ENCODE measurements around the gene SMG9.
"Not testable (repeated sequence)": the region's sequence is repeated elsewhere in the genome, so short reads cannot be mapped to it uniquely, and the experiment has no call there.

Gene SMG9

DNA sequence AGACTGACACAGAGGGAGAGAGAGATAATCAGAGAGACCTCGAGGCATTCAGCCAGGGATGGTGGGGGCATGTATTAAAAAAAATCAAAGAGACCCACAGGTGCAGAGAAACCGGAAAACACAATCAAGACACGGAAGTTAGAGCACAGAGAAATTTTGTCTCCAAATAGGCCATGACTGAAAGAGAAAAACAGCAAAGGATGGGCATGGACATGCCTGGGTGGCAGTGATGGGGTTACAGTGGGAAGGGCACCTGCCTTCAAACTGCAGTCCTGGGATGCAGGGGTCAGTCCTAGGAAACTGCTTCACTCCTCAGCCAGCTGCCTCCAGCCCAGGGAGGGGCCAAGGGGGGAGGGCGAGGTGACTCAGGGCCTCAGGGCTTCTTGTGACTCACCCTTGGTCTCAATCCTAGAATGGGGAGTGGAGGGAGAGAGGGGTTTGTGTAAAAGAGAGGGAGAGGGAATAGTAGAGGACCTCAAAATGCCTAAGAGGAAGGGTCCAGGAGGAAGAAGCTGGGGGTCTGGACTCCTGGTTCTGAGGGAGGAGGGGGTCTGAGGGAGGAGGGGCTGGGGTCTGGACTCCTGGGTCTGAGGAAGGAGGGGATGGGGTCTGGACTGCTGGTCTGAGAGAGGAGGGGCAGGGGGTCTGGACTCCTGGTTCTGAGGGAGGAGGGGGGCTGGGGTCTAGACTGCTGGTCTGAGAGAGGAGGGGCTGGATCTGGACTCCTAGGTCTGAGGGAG lies 29.6 kb upstream of the SMG9 start:
- DNase-seq (peak; percentile 72), ATAC-seq (peak; percentile 25)
- H3K4me3 Mint-ChIP-seq = peak overlapping the region; percentile 61
- H3K9me3 Mint-ChIP-seq = no peaks in the 10 kb centered on the region
- peaks cover 3% of the 10 kb centered on the region for H3K36me3 Mint-ChIP-seq (ENCODE audit: low read depth)
- peaks cover 43% of the 10 kb centered on the region for H3K4me1 Mint-ChIP-seq
- H3K27me3 Mint-ChIP-seq = no peaks in the 10 kb centered on the region
- peak overlapping the region; percentile 81 for H3K27ac Mint-ChIP-seq

DNA sequence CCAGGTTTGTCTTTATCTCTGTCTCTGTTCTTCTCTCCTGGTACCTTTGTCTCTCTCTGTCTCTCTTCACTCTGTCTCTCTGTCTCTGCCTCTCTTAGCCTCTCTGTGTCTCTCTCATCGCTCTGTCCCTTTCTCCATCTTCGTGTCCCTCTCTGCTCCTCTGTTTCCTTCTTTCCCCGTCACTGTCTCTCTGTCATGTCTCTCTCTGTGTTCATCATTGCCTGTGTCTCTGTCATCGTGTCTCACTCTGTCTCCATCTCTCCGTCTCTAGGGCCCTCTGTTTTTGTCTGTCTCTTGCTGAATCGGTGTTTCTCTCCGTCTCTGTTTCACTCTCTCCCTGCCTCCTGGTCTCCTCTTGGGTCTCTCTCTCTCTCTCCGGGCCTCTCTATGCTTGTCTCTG lies 28.9 kb upstream of the SMG9 start:
- H3K27ac Mint-ChIP-seq = peak overlapping the region; percentile 81
- H3K27me3 Mint-ChIP-seq = no peaks in the 10 kb centered on the region
- peaks cover 49% of the 10 kb centered on the region for H3K4me1 Mint-ChIP-seq
- peaks cover 10% of the 10 kb centered on the region for H3K36me3 Mint-ChIP-seq (ENCODE audit: low read depth)
- H3K9me3 Mint-ChIP-seq = no peaks in the 10 kb centered on the region
- peak overlapping the region; percentile 61 for H3K4me3 Mint-ChIP-seq
- DNase-seq (no peak), ATAC-seq (no peak)

DNA sequence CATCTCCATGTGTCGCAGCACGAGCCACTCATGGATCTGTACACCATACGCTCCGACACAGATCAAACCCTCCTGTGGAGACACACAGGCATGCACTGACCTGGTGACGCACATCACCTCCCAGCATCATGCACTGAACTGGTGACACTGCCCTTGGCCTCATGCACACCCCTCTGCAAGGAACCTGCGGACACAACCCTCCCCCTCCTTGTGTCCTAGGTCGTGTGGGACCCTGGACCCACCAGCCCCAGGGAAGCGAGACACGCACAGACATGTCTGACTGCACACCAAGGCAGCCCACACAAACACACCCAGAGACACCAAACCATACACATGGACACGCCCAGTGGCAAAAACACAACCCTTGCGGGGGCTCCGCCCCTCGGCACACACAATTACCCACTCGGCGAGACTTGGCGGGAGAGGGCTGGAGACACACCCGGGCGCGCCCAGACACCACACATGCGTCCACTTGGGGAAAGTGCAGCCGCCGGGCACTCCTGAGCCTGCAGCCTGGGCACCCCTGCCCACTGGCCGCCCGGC lies 28.0 kb upstream of the SMG9 start:
- ATAC-seq (no peak), DNase-seq (peak; percentile 33)
- H3K4me1 Mint-ChIP-seq = peaks cover 58% of the 10 kb centered on the region
- H3K4me3 Mint-ChIP-seq = peak overlapping the region; percentile 51
- no peaks in the 10 kb centered on the region for H3K27me3 Mint-ChIP-seq
- H3K27ac Mint-ChIP-seq = peak overlapping the region; percentile 76
- H3K9me3 Mint-ChIP-seq = no peaks in the 10 kb centered on the region
- peaks cover 13% of the 10 kb centered on the region for H3K36me3 Mint-ChIP-seq (ENCODE audit: low read depth)

DNA sequence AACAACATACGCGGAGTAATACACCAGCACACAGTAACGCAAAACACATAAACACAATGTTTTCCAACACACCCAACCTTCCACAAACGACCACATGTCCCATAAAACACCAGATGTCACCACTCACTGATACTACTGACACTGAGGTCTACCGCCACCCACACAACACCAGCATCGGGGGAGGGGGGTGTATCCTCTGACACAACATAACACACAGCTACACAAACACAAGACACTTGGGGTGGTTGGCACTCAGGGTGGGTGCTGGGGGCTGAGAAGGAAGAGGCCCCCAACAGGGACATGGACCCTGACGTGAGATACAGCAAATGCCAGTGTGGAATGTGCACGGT lies 27.5 kb upstream of the SMG9 start:
- peaks cover 14% of the 10 kb centered on the region for H3K36me3 Mint-ChIP-seq (ENCODE audit: low read depth)
- no peaks in the 10 kb centered on the region for H3K27me3 Mint-ChIP-seq
- H3K4me1 Mint-ChIP-seq = peaks cover 61% of the 10 kb centered on the region
- no peak for ATAC-seq
- H3K27ac Mint-ChIP-seq = peak overlapping the region; percentile 85
- peak; percentile 30 for DNase-seq
- peak overlapping the region; percentile 65 for H3K4me3 Mint-ChIP-seq
- H3K9me3 Mint-ChIP-seq = no peaks in the 10 kb centered on the region

DNA sequence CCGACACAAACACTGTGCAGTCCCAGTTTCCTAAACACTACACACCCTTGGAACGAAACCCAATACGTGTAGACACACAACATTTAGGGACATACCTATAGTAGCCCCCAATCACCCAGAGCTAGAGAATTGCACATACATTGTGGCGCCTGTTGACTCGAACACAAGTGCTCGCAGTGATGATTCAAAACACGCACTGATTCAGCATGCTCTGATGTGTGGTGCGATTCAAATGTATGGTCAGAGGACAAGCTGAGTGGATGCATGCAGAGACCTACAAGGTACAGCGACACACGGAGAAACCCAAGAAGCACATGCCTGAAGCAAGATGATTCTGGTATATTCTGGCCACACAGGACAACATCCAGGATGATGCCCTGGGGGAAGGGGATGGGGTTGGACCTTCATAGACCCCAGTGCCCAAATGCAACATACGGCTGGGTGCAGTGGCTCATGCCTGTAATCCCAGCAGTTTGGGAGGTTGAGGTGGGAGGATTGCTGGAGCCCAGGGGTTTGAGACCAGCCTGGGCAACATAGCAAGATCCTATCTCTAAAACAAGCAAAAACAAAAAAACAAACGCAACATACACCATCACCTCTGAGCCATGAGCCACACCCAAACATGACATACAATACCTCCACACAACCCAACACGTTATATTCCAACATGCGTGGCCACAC lies 27.0 kb upstream of the SMG9 start:
- H3K9me3 Mint-ChIP-seq = no peaks in the 10 kb centered on the region
- H3K27me3 Mint-ChIP-seq = no peaks in the 10 kb centered on the region
- peaks cover 19% of the 10 kb centered on the region for H3K36me3 Mint-ChIP-seq (ENCODE audit: low read depth)
- H3K4me1 Mint-ChIP-seq = peaks cover 66% of the 10 kb centered on the region
- H3K27ac Mint-ChIP-seq = peak overlapping the region; percentile 85
- H3K4me3 Mint-ChIP-seq = peak overlapping the region; percentile 80
- ATAC-seq (peak; percentile 10), DNase-seq (no peak)

DNA sequence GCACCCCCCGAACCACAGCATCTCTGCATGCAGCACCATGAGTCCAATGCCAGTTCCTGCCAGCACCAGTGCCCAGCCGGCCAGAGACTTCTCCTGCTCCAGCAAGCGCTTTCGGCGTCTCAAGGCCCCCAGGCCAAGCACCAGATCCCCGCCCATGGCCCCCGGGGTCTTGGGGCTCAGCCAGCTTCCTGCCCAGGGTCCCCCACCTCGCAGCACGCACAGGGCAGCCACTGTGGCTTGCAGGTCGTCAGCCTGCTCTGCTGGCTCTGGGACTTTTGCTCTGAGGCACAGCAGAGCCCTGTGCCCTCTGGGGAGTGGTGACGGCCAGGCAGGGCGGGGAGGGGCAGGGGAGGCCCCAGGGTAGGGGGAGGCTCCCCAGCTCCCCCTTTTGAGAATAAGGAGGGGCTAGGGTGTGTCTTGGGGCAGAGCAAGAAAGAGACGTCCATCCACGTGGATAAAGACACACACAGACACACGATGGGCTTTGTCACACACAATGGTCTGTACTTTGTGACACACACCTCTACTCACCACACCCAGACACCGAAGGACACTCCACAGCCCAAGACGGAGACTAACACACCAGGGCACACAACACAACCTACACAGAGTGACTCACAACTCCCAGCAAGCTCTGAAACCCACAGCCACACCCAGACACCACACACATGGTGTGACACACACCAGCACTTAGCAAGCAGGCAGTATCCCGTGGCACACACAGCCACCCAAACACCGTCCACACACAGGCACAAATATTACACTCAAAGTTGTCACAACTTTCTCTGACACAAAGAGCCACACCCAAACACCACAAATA lies 26.2 kb upstream of the SMG9 start, which contains the start of gene KCNN4:
Gene KCNN4 (minus strand): TSS at position 268 of the 820 bp plus-strand sequence. CDS start 112 bp downstream, at position 156.
- ATAC-seq (peak; percentile 77), DNase-seq (peak; percentile 77)
- no peaks in the 10 kb centered on the region for H3K9me3 Mint-ChIP-seq
- H3K4me3 Mint-ChIP-seq = peak within 1 kb of the TSS; percentile 80
- peaks cover 26% of the 10 kb centered on the region for H3K36me3 Mint-ChIP-seq (ENCODE audit: low read depth)
- peaks cover 75% of the 10 kb centered on the region for H3K4me1 Mint-ChIP-seq
- peak within 1 kb of the TSS; percentile 90 for H3K27ac Mint-ChIP-seq
- no peaks in the 10 kb centered on the region for H3K27me3 Mint-ChIP-seq

DNA sequence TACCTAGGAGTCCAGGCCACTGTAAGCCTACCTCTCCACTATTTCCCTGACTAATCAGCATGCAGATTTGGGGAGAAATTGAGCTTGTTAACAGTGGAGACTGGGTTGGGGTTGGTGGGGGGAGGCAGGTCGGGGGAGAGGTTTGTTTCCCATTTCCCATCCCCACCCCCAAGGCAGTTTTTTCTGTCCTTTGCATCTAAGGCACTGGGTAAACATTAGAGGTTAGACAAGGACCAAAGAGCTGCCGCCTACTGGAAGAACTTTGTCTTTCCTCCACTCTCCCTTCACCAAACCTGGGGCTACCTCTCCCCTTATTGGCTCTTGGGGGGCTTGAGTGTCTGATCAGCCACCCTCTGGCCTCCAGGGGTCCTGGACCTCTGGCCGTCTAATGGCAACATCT lies 25.1 kb upstream of the SMG9 start:
- peaks cover 76% of the 10 kb centered on the region for H3K4me1 Mint-ChIP-seq
- ATAC-seq (no peak), DNase-seq (no peak)
- no peaks in the 10 kb centered on the region for H3K27me3 Mint-ChIP-seq
- peak overlapping the region; percentile 80 for H3K4me3 Mint-ChIP-seq
- peaks cover 36% of the 10 kb centered on the region for H3K36me3 Mint-ChIP-seq (ENCODE audit: low read depth)
- peak overlapping the region; percentile 90 for H3K27ac Mint-ChIP-seq
- H3K9me3 Mint-ChIP-seq = no peaks in the 10 kb centered on the region

DNA sequence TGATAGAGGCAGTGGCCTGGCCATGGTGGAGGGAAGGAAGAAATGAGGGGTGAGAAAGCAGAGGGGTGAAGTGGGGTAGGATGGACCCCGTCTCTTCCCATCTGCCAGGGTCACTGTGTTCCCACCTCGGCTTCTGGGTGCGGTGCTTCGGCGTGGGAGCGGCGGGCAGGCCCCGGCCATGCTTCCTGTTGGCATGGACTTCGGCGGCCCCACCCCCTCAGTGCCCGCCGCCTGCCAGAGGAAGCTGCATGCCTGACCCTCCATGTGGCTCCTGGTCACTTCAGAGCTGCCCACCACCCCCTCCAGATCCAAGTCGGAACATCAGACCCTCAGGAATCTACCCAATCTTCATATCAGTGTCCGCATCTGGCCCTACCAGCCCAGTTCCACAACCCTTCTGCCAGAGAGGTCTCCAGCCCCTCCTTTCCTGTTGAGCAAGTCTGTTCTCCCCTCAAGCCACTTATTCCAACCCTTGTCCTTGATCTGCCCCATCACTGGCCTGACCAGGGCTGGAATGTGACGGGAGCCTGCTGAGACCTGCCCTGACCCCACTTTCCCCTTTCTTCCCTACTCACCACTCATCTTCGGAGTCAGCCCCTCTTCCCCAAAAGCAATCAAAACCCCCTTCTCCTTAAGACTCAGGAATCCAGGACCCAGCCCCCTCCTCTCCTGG lies 24.5 kb upstream of the SMG9 start:
- DNase-seq (no peak), ATAC-seq (no peak)
- Mint-ChIP-seq H3K9me3 (no peaks in the 10 kb centered on the region), H3K27ac (peak overlapping the region; percentile 90), H3K4me3 (peak overlapping the region; percentile 80), H3K27me3 (no peaks in the 10 kb centered on the region), H3K36me3 (ENCODE audit: low read depth) (peaks cover 36% of the 10 kb centered on the region), H3K4me1 (peaks cover 71% of the 10 kb centered on the region)

DNA sequence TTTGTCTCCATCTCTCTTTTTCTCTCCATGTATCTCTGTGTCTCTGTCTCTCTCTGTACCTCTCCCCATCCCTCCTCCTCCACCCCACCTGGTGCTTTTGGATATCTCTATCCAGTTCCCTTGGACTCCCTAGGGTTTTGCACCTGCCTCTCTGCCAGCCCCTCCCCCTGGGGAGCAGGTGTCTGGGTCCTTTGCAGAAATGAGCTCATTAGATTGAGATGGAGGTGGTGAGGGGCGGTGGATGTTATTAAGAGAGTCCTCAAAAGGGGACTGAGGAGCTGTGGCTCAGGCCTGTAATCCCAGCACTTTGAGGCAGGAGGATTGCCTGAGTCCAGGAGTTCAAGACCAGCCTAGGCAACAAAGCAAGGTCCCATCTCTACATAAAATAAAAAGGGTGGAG lies 23.9 kb upstream of the SMG9 start:
- no peaks in the 10 kb centered on the region for H3K27me3 Mint-ChIP-seq
- H3K36me3 Mint-ChIP-seq (ENCODE audit: low read depth) = peaks cover 38% of the 10 kb centered on the region
- no peaks in the 10 kb centered on the region for H3K9me3 Mint-ChIP-seq
- ATAC-seq (no peak), DNase-seq (no peak)
- peak overlapping the region; percentile 90 for H3K27ac Mint-ChIP-seq
- H3K4me1 Mint-ChIP-seq = peaks cover 64% of the 10 kb centered on the region
- H3K4me3 Mint-ChIP-seq = peak overlapping the region; percentile 80

DNA sequence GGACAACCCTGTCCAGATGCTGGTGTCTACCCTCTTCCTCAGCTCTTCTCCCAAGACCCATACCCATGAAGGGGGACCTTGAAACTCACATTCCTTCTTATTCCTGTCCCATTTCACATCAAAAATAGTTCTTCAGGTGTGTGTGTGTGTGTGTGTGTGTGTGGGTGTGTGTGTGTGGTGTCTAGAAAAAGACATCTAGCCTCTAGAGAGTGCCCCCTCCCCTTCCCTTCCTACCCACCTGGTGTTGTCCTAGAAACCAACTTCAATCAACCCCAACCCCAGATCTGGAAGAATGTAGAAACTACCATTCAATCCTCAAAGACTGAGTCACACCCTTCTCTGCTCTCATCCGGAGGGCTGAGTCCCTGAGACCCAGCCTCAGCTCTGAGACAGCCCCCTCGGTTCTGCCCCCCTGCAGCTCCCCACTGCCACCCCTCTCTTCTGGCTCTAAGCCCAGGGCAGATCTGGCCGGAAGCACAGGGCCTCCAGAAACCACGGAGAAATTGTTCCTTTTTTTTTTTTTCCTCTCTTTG lies 22.5 kb upstream of the SMG9 start:
- H3K4me1 Mint-ChIP-seq = peaks cover 55% of the 10 kb centered on the region
- DNase-seq (peak; percentile 39), ATAC-seq (peak; percentile 14)
- peaks cover 52% of the 10 kb centered on the region for H3K36me3 Mint-ChIP-seq (ENCODE audit: low read depth)
- H3K27me3 Mint-ChIP-seq = no peaks in the 10 kb centered on the region
- H3K4me3 Mint-ChIP-seq = peak overlapping the region; percentile 80
- H3K9me3 Mint-ChIP-seq = no peaks in the 10 kb centered on the region
- H3K27ac Mint-ChIP-seq = peak overlapping the region; percentile 90

DNA sequence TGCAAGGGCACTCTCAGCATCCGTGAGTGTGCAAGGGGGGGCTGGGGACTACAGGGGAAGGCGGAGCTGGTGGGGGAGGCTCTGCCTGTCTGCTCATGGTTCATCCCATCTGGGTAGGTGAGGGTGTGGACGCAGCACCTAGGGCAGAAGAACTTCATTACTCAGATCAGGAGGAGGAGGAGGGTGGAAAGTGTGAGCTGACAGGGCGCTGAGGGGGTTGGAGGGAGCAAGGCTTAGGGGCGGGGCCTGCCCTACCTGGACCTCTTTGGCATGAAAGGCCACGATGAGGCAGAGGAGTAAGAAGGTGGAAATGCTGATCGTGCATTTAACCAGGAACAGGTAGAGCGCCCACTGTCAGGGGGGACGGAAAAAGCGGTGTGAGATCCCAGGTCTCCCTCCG lies 21.5 kb upstream of the SMG9 start:
- H3K4me1 Mint-ChIP-seq = peaks cover 45% of the 10 kb centered on the region
- peak; percentile 60 for ATAC-seq
- H3K4me3 Mint-ChIP-seq = peak overlapping the region; percentile 80
- peak overlapping the region; percentile 90 for H3K27ac Mint-ChIP-seq
- peaks cover 54% of the 10 kb centered on the region for H3K36me3 Mint-ChIP-seq (ENCODE audit: low read depth)
- DNase-seq = peak; percentile 79
- H3K27me3 Mint-ChIP-seq = no peaks in the 10 kb centered on the region
- H3K9me3 Mint-ChIP-seq = no peaks in the 10 kb centered on the region

DNA sequence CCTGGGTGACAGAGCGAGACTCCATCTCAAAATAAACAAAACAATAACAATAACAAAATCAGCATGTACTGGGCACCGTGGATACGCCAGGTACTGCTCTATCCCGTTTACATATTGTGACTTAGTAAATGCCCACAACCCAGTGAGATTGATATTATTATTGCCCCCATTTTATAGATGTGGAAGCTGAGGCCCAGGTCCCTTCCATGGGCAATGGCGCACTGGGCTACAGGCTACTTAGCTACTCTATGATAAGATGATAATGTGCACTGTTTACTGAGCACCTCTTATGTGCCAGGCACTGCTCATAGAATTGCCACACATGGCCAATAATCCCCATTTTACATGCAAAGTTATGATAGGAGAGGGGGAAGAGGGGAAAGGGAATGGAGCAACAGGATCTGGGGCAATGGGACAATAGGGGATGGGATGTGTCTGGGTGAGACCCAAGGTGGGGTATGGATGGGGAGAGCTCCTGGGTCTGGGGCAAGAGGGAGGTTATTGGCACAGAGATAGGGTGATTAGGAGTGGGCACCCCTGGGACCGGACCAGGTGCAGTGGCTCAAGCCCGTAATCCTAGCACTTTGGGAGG lies 20.6 kb upstream of the SMG9 start:
- peak overlapping the region; percentile 64 for H3K27ac Mint-ChIP-seq
- peaks cover 41% of the 10 kb centered on the region for H3K4me1 Mint-ChIP-seq
- H3K27me3 Mint-ChIP-seq = no peaks in the 10 kb centered on the region
- no peak for ATAC-seq
- no peak overlapping the region for H3K4me3 Mint-ChIP-seq
- DNase-seq = no peak
- peaks cover 63% of the 10 kb centered on the region for H3K36me3 Mint-ChIP-seq (ENCODE audit: low read depth)
- no peaks in the 10 kb centered on the region for H3K9me3 Mint-ChIP-seq

DNA sequence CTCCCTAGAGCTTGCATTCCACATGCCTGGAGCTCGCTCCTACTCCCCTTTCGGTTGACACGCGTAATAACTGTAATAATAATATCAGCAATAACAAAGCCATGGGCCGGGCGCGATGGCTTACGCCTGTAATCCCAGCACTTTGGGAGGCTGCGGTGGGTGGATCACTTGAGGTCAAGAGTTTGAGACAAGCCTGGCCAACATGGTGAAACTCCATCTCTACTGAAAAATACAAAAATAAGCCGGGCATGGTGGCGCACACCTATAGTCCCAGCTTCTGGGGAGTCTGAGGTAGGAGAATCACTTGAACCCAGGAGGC lies 20.1 kb upstream of the SMG9 start:
- peaks cover 65% of the 10 kb centered on the region for H3K36me3 Mint-ChIP-seq (ENCODE audit: low read depth)
- not testable (repeated sequence) for H3K4me3 Mint-ChIP-seq, DNase-seq, ATAC-seq, H3K9me3 Mint-ChIP-seq, H3K27me3 Mint-ChIP-seq
- peak overlapping the region; percentile 14 for H3K27ac Mint-ChIP-seq
- peaks cover 41% of the 10 kb centered on the region for H3K4me1 Mint-ChIP-seq

Measured in activated naive CD8-positive, alpha-beta T cell treated with anti-CD3 and anti-CD28 coated beads, Interleukin-2, amount 50 U/mL, for 24 hours (primary cell).